Eye (tissue), 1 donor: ENCODE data around the gene RDH16.
"Not testable (repeated sequence)": the region's sequence is repeated elsewhere in the genome, so short reads cannot be mapped to it uniquely, and the experiment has no call there.

Experiments used
- DNase-seq: peaks from one replicate; pipeline ENCODE4 v3.0.0-alpha.2; 2015

RDH16 gene

DNA sequence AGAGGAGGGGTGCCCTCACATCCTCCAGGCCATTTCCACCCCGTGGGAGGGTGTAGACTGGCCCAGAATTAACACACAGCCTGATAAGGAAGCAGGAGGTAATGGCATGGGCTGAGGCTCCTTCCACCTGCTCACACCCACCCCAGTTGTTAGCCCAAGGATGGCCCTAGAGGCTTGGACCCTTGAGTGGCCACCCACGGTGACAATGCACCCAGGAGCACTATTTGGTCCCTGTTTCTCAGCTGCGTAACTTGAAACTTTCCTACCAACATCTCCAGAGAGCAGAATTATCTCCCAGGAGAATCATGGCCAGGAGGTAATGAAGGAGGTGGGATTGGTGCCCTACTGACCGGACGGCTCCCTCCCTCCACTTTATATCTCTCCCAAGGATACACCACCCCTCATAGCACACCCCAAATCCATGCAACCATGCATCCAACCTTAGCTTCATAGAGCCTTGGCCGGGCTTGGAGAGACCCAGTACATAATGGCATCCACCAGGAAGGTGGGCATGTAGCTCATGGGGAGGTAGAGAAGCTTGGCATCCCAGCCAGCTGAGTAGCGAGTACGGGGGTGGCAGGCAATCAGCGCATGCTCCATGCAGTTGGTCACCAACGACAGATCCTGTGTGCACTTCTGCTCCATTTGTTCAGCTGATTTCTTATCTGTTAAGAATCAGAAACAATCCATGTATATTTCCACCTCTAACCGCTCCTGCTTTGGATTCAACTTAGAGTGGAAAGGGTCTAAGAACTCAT, 5.6 kb downstream of the RDH16 start:
- no peak for DNase-seq

DNA sequence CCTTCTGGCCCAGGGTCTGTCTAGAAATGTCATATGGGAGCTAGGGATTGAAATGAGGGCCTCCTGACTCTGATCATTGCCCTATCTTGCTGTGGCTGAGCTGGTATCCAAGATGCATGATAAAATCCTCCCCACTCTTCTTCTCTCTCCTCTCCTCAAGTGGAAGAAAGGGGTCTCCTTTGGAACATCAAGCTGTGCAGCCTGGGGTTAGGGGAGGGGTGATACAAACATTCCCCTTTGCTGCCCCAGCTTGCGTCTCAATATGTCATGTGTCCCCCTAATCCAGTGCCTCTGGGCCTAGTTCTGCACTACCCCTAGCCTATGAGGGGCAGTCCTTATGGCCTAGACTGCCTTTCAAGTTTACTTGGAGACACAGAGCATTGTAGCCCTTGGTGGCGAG, 8.5 kb downstream of the RDH16 start:
- no peak for DNase-seq

DNA sequence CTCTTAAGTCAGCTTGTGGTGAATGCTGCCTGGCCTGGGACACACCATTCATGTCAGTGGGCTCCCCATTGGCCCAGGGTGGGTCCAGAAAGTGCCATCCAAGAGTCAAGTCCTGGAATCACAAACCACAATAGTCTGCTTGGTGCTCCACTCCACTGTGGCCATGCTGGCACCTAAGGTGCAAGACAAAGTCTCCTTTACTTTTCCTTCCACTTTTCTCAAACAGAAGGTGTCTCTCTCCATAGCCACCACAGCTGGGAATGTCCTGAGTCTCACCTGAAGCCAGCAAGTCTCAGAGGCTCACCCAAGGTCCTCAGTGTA, 9.0 kb downstream of the RDH16 start:
- no peak for DNase-seq

DNA sequence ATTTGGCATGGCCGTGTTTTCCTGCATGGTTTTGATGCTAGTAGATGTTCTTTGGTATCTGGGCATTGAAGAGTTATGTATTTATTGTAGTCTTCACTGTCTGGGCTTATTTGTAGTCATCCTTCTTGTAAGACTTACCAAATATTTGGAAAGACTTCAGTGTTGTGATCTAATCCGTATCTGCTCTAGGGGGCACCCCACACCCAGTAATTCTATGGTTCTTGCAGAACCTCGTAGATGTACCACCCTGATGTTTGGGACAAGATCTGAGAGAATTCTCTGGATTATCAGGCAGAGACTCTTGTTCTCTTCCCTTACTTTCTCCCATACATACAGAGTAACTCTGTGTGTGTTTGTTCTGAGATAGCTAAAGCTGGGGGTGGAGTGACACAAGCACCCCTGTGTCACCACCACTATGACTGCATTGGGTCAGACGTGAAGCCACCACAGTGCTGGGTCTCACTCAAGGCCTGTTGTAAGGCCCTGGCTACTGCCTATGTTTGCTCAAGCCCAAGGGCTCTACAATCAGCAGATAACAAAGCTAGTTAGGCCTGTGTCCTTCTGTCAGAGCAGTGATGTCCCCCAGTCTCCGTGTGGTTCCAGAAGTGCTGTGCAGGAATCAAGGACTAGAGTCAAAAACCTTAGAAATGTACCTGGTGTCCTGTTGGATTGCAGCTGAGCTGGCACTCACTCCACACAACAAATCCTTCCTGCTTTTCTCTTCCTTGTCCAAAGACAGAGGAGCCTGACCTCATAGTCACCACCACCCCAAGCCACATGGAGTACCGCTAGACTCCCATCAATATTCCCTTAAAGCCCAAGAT, 9.6 kb downstream of the RDH16 start:
- DNase-seq: no peak

DNA sequence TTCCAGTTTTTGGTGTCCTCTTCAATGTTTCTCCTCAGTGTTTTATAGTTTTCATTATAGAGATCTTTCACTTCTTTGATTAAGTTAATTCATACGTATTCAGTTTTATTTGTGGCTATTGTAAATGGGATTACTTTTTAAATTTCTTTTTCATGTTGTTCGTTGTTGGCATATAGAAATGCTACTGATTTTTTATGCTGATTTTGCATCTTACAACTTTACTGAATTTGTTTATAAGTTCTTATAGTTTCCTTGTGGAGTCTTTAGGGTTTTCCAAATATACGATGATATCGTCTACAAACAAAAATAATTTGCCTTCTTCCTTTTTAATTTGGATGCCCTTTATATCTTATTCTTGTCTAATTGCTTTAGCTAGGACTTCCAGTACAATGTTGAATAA, 13.5 kb downstream of the RDH16 start:
- DNase-seq: no peak

DNA sequence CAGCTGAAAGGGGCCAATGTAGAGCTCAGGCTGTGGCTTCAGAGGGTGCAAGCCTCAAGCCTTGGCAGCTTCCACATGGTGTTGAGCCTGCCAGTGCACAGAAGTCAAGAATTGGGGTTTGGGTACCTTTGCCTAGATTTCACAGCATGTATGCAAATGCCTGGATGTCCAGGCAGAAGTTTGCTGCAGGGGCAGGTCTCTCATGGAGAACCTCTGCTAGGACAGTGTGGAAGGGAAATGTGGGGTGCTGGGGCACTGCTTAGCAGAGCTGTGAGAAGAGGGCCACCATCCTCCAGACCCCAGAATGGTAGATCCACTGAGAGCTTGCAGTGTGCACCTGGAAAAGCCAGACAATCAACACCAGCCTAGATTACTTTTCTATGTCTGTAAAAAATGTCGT, 14.0 kb downstream of the RDH16 start:
- DNase-seq: not testable (repeated sequence)

DNA sequence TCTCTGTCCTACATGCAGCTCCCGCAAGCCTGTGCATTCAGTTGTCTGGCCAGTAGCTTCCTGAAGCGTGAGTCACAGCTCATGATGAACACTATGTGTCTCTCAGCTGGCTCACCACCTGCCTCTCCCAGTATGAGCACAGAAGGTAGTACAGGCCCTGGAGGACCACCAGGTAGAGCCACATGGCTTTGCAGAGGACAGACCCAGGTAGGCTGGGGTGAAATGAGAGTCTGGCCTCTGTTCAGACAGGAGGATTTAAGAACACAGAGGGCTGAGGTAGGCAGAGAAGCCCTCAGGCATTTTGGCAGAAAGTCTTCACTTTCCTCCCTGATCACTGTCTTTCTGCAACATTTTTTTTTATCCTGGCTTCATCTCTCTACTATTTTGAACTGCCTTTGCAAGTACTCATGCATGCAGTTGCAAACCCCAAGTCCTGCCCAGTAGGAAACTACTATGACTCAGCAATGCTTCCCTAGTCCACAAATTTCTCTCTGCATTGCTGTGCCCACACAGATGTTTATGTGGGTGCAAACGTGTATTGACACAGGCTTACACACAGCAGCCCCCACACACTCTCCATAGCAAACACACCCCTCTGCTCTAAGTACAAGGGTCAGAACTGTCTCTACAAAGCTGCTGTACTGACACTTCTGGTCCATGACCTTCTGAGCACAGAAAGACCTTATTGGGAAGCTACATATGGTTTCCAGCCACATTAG, 15.9 kb downstream of the RDH16 start:
- DNase-seq: no peak

DNA sequence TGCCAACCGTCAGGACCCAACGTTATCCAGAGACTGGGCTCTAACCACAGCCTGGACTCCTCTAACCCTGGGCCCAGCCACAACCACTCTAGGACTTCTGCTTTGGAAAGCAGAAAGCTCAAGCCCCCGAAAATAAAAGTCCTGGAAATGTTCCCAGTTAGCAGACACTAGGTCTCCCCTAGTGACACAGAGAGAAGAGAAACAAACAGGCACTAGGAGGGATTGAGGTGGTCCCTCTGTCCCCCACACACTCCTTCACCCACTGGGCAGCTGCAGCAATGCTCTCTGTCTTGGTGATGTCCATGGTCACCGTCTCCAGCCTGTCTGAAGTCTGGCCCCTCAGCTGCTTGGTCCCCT, 16.5 kb downstream of the RDH16 start:
- DNase-seq: not testable (repeated sequence)

DNA sequence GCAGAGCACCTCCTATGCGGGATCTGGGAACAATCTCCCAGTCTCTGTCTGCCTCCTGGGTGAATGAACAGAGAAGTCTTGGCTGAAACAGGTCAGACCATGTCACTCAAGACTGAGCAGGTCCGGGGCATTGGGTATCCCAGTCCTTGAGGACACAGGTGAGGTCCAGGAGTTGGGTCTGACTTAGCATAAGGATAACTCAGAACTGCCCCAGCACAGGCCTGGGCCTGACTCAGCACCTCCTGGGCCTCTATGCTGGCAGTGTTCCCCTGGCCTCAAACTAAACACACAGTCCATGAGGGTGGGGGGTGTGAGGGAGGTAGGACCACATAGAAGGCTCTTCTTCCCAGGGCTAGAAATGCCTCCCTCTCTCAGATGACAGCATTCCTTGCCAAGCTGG, 21.7 kb downstream of the RDH16 start:
- DNase-seq: no peak

DNA sequence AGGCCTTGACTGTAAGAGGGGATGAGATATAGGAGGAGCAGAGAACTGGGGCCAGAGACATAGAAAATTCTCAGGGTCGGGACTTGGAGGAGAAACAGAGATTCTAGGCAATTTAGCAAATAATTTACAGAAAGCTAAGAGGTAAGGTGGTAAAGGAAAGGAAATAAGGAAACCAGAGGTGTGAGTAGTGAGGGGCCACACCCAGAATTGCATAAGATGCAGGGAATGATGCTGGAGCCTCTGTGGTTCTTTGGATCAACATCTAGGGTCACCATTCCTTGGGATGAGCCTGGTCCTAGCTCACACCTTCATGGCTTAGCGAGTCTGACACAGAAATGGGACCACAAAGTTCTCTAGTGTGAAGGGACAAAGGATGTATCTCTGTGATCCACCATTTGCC, 22.3 kb downstream of the RDH16 start:
- no peak for DNase-seq

DNA sequence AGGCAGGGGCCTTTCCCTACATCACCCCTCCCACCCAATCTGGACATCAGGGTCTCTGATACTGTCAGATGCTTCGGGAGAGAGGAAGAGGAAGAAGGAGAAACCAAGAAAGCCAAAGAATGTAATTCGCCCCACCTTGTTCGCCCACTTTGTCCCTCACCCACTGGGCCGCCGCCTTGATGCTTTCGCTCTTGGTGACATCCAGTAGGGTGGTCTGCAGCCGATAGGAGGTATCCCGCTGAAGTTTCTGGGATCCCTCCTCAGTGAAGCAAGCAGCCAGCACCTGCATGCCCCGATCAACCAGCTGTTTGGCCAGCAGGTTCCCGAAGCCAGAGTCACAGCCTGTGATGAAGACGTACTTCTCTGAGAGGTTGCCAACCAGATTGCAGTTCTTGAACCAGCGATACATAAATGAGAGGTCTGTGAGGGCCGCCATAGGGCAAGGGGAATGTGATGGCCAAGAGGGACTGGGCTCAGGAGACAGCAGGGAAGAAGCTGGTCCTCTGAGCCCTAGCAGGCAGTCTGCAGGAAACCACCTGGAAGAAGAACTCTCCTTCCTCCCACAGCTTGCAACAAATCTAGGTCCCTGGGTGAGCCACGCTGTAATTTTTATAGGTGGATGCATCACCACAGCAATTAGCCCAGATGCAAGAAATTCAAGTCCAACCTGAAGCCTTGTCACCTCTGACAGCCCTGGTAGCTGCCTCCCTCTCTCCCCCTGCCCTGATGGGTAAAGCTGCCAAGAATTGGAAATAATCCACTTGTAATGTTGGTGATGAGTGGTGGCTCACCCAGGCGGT, 23.4 kb downstream of the RDH16 start, which contains the start of gene SDR9C7:
Gene SDR9C7, minus strand, starts transcription at position 583 of the 800 bp plus-strand sequence. Its CDS starts 147 bp downstream, at position 436.
- DNase-seq: no peak

DNA sequence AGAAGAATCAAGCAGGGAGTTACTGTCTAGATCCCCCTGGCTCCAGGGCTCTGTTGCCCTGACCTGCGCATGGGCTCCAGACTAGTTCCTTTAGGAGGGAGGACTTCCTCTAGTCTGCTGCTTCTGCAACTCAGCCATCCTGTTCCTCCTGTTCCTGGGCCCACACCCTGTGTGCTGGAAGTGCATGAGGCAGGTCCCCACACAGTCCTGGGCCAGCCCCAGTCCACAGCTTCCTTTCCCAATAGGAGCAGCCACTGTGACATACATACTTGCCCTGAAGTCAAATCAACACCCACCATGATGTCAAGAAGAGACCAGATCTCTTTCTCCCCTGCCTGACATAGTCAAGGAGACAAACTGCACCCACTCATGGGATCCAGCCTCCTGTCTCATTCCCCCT, 24.5 kb downstream of the RDH16 start:
- no peak for DNase-seq

DNA sequence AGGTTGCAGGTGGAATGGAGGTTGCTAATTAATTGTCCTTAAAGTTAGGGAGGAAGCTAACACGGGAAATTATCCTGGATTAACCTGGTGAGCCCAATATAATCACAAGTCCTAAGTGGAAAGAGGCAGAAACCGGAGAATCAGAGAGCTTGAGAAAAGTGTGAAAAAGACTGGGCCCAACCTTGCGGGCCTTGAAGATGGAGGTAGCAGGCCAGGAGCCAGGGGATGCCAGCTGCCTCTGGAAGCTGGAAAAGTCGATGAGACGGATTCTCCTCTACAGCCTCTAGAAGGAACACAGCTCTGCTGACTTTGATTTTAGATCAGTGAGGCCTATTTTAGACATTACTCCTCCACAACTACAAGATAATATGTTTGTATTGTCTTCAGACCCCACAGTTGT, 25.3 kb downstream of the RDH16 start:
- no peak for DNase-seq

DNA sequence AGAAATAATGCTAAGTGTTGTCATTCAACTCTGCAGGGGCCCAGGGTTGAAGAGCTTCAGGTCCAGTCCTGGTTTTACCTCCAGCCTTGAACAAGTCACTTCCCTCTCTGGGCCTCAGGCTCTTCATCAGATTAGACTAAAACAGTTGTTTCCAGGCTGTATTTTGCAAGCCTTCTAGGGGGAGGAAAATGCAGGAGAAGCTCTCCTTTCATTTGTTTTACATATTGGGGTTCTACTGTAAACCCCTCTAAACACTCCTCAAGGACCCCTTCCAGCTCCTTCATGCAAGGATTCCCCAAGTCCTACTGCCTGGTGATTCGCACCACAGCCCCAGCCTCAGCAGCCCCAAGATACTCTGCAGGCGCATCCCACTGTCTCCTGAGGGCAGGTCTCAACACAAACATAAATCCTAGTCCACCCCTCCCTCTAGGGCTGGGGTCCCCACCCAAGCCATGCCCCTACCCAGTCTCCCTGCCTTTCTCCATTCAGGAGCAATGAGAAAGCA, 25.9 kb downstream of the RDH16 start:
- peak; percentile 73 for DNase-seq

DNA sequence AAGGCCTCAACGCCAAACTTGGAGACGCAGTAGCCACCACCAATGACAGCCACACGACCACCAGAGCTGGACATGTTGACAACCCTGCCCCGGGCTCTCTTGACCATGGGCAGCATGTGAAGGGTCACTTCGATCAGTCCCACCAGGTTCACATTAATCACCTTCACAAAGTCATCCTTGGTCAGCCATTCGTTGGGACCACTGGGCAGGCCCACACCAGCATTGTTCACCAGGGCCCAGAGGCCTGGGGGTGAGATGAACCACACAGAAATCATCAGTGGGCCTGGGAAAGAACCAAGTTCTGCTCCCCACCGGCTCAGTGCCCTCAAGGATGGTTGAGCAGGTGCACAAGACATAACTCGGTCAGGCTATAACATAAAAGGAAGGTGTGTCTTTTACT, 27.2 kb downstream of the RDH16 start:
- DNase-seq: no peak

DNA sequence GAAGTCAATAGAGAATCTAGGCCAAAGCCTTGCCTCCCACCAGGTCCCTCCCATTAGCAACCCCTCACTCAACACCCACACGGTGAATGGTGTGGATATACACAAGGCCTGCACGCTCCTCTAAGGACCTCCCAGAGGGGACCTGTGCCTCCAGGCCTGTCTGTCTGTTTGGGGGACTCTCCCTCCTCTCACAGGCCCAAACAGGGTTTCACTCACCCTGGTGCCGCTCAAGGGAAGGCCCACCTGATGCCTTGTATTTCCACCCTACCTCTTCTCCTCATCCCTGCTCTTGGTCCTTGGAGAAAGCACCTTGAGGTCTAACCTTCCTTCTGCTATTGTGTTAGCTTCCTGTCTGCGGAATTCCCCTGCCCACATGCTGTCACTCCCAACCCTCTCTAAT, 27.6 kb downstream of the RDH16 start:
- no peak for DNase-seq

DNA sequence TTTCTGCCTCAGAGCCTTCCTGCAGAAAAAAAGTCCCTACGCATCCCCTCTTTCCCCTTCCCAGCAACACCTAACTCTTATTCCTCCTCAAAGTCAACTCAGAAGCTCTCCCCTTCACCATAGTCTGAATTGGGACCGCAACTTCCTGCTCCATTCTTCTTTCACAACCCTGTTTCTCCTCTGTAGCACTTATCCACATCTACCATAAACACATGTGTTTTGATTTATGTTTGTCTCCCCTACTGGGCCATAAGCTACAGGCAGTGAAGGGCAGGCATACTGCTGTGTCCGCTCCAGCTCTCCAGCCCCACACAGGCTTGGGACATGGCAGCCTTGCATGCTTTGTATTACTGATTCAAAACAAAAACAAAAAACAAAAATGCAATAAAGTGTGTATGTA, 29.1 kb downstream of the RDH16 start:
- no peak for DNase-seq

DNA sequence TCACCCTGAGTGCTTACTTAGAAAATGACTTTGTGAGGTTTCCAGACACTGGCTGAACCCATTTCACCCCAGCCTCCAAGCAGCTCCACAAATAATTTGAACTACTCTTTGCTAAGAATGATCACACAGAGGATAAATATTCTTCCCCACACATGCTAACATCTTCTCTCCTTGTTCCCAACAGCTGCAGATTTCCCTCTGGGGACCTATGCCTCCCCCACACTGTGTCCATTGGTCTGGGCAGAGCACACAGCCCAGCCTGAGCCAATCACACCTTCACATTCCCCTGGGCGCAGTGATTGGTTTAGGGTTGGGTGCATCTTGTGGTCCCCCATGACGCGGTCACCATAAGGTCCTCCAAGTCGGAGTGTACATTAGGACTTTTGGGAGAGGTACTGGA, 30.1 kb downstream of the RDH16 start:
- DNase-seq: no peak

DNA sequence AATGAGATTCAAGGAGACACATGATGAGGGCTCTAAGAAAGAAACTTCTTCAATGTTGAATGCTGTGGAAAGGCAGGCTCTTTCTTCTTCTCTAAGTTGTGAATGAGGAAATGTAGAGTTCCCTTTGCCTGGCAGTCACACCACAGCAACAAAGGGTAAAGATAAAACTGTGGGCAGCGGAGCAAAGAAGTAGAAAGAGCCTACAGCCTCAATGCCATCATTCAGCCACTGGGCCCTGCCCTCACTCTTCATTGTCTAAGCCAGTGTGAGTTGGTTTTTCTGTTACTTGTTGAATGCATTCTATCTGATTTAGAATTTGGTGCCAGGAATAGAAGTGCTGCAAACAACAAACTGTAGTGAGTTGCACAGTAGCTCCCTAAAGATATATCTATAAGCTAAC, 35.4 kb downstream of the RDH16 start:
- no peak for DNase-seq

DNA sequence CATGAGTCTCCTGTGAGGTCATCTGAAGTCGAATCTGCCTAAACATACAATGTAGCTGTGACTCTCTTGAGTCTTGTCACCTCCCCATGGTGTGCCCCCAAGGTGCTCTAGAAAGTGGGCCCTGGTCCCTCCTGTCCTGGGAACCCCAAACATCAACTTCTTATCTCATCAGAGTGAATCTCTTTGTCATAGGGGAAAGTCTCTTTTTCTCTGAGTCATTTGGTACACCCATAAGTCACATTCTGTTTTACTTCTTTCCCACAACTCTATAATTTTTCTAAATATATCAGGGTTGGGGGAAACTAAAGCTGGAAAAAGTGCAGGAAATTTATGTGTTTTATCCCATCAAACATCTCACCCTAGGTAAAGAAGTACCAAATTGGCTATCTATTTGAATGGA, 36.1 kb downstream of the RDH16 start:
- no peak for DNase-seq

DNA sequence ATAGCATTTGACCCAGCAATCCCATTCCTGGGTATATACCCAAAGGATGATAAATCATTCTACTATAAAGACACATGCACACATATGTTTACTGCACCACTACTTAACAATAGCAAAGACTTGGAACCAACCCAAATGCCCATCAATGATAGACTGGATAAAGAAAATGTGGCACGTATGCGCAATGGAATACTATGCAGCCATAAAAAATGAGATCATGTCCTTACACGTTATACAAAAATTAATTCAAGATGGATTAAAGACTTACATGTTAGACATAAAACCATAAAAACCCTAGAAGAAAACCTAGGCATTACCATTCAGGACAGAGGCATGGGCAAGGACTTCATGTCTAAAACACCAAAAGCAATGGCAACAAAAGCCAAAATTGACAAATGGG, 39.3 kb downstream of the RDH16 start:
- not testable (repeated sequence) for DNase-seq

DNA sequence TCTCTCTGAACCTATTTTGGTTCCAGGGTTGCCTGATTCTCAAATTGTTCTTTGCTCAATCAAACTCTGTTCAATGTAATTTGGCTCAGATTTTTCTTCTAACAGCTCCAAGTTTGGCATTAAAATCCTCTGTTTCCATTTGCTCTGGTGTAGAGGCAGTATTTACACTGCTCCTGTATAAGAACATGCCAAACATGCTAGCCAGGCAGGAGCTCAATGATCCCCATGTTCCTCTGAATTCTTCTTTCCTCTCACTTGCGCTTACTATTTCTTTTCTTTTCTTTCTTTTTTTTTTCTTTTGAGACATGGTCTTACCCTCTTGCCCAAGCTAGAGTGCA, 40.4 kb downstream of the RDH16 start:
- DNase-seq: no peak
